Mucosa of descending colon (tissue), 3 donors: ENCODE results near the gene CPEB1. TPM values are rescaled to one million over a fixed set of nuclear protein-coding genes. Genes with fewer than 3 reads are reported as not detected.
"Not testable (repeated sequence)": the region's sequence is repeated elsewhere in the genome, so short reads cannot be mapped to it uniquely, and the experiment has no call there.

ENCODE experiments used
- ATAC-seq: fragments of 200-7000 bp; cut with Tn5 transposase; one replicate; pipeline ENCODE4 v1.9.1; 2020; ENCODE audit warnings: mild to moderate bottlenecking, moderate library complexity
- DNase-seq, 3 donors: peaks; one replicate each; pipeline ENCODE4 v3.0.0-alpha.2; 2020
- H3K36me3 ChIP-seq: fragments of 200-600 bp; one replicate; pipeline ENCODE4 v1.8.0; 2021; ENCODE audit warnings: low read depth, mild to moderate bottlenecking
- H3K4me1 ChIP-seq: fragments of 200-600 bp; one replicate; pipeline ENCODE4 v1.8.0; 2021; ENCODE audit warnings: low read depth, mild to moderate bottlenecking
- H3K4me3 ChIP-seq: fragments of 200-600 bp; one replicate; pipeline ENCODE4 v1.8.0; 2021; ENCODE audit warnings: mild to moderate bottlenecking
- H3K9me3 ChIP-seq: fragments of 200-600 bp; one replicate; pipeline ENCODE4 v1.8.0; 2021; ENCODE audit warnings: mild to moderate bottlenecking
- CTCF ChIP-seq: fragments of 200-600 bp; IDR thresholded peaks from one replicate; pipeline ENCODE4 v1.8.0; 2022; ENCODE audit warnings: antibody characterized with exemption, mild to moderate bottlenecking
- intact Hi-C, 2 donors: fragments of 100-400 bp; cut with DNase I in 1 of 2; cut with micrococcal nuclease in 1 of 2; formaldehyde crosslinking; loops; one replicate each; pipeline versions ENCODE4 v1.11.0 to v1.11.1; 2022; cut with DNase I, micrococcal nuclease
- total RNA-seq, 3 donors: library from RNA; stranded (reverse); fragmentation: NEBNext Ultra II Directional in 2 of 3; extraction: Animal tissue kit (Norgen Biotek cat#: 25700) in 2 of 3; gene quantifications; one replicate each; pipeline versions ENCODE4 v1.2.1 to v1.2.4, GENCODE V29; 2021 to 2023
- donor health status: DM: no; HTN: no; CAD: no; lungs with moderate emphysema.
- donor health status: DM: no; HTN: no; CAD: no.
- donor health status: DM: no; HTN: yes; CAD: no.

The CPEB1 gene
- total RNA-seq, 3 donors from 2014 or later = 0.61 to 11.8 (median 1.4) TPM

DNA sequence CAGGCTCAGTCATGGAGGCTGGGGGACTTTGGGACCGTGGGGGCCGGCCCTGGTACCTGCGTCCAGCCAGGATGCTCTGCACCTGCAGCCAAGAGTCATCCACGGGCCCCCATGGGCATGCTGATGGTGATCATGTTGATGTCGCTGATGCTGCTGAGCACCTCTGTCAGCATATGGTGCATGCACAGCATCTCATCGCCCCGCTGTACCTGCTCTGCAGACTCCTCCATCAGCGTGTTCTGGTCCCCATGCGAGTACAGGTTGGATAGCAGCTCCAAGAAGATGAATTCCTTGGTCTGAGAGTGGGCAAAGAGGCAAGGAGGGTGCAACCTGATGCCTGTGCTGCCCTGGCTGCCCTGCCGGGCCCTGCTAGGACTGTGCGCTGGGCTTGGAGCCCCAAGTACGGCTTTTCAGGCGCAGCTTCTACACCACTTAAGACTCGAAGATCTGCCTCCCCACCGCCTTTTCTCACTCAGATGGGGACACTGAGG lies 114.1 kb downstream of the CPEB1 start:
- intact Hi-C loops = no loop called here

DNA sequence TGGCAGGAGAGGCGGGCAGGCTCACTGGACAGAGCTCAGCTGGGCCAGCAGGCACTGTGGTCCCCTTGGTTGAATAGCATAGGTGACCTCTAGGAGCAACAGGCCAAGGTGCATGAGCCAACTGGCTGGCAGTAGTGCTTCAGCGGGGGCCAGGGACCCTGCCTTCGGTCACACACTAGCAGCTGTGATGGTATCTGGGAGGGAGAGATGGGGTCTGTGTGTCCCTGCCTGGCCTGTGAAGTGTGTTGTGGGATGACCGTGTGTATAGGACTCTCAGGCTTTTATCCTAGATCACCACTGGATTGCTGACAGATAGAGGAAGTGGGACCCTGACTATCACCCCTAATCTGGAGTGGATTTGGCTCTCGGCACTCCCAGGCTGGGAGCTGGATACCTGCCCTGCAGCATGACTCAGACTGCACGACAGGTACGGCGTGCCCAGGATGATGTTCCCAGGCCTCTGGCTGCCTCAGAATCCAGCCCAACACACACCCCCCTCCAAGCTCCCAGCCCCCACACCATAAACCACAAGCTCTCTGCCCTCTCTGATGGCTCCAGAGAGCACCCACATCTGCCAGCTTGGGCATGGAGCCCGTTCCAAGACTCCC lies 114.7 kb downstream of the CPEB1 start:
- intact Hi-C loops = no loop called here
- no peak for DNase-seq
- H3K4me1 ChIP-seq = no peaks in the 10 kb centered on the region
- H3K36me3 ChIP-seq = peaks cover 7% of the 10 kb centered on the region
- no peaks in the 10 kb centered on the region for H3K9me3 ChIP-seq
- no peak overlapping the region for H3K4me3 ChIP-seq
- TF ChIP-seq CTCF = no peak
- no peak for ATAC-seq

More for the DNA sequence above, 114.1 kb downstream of the CPEB1 start:
- no peaks in the 10 kb centered on the region for H3K9me3 ChIP-seq
- H3K36me3 ChIP-seq = peaks cover 9% of the 10 kb centered on the region
- DNase-seq (no peak), ATAC-seq (no peak)
- no peak overlapping the region for H3K4me3 ChIP-seq
- peaks cover under 1% of the 10 kb centered on the region for H3K4me1 ChIP-seq
- TF ChIP-seq CTCF = no peak

DNA sequence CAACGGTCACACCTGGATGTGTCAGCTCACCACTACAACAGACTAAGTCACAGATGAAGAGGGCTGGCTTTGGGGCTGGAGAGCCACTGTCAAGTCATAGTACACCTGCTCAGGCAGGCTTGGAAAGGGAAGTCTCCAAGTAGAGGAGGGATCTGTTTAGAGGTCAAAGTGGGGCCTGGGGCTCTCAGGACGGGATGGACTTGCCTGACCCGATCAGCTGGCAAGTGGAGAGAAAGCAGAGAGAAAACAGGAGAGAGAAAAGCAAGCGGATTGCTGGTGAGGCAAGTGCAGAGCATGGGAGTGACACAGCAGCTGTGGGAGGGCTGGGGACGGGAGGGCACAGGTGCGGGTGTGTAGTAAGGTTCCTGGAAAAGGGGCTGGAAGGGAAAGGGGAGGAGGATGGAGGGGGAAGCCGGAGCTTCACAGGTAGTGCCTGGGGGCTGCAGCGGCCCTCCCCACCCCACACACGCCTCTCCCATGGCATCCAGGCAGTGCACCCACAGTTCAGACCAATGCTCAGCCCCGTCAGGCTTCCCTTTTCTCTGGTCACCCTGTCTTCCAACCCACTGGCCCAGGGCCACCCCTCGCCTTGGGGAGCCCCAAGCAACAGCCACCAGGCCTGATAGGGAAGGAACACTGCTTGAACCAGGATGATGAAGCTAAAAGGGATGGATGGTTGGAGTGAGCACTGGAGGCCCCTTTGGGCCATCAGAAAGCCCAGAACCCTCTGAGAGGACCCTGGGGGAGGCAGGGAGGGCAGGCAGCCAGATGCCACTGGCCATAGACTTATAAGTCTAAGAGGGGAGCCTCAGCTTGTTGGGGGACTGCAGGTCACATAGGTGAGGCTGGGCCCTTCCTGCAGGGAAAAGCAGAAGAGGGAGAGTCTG lies 115.4 kb downstream of the CPEB1 start:
- ATAC-seq (no peak), DNase-seq (no peak)
- Histone ChIP-seq H3K4me3 (no peak overlapping the region), H3K4me1 (no peaks in the 10 kb centered on the region), H3K9me3 (no peaks in the 10 kb centered on the region), H3K36me3 (no peaks in the 10 kb centered on the region)
- no peak for TF ChIP-seq CTCF
- intact Hi-C loops = no loop called here

GRCh38 chr15:82530606-82531379 lies 116.4 kb downstream of the CPEB1 start:
- peak; percentile 69 to 91 (median 82) for DNase-seq
- Histone ChIP-seq H3K36me3 (no peaks in the 10 kb centered on the region), H3K4me3 (no peak overlapping the region), H3K9me3 (no peaks in the 10 kb centered on the region), H3K4me1 (no peaks in the 10 kb centered on the region)
- intact Hi-C loops = no loop called here
- ATAC-seq = peak; percentile 97
- peak; percentile 52 for TF ChIP-seq CTCF

- Histone ChIP-seq H3K9me3 (no peaks in the 10 kb centered on the region), H3K4me1 (no peaks in the 10 kb centered on the region), H3K36me3 (no peaks in the 10 kb centered on the region), H3K4me3 (no peak overlapping the region)
- ATAC-seq (no peak), DNase-seq (no peak)
- intact Hi-C loops = no loop called here
- no peak for TF ChIP-seq CTCF
These were observed 117.2 kb downstream of the CPEB1 start for GRCh38 chr15:82530006-82530405.

DNA sequence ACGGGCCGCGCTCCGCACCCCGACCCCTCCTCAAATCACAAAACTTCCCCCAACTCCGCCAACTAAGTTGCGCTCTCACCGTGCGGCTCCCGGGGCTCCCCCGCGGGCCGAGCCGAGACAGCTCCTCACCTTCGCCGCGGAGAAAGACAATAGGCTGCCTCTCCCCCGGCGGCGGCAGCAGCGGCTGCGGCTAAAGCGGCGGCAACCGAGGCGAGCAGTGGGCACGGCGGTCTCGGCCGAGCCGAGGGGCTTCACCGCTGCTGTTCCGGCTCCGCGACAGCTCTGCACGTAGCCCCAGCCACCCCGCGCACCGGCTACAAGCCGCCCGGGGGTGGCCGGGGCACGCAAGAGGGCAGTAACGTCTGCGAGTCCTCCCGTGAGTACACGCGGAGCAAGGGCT lies 133.6 kb downstream of the CPEB1 start:
- ATAC-seq, H3K9me3 ChIP-seq, H3K36me3 ChIP-seq, H3K4me3 ChIP-seq, DNase-seq, intact Hi-C loops, H3K4me1 ChIP-seq: not testable (repeated sequence)

DNA sequence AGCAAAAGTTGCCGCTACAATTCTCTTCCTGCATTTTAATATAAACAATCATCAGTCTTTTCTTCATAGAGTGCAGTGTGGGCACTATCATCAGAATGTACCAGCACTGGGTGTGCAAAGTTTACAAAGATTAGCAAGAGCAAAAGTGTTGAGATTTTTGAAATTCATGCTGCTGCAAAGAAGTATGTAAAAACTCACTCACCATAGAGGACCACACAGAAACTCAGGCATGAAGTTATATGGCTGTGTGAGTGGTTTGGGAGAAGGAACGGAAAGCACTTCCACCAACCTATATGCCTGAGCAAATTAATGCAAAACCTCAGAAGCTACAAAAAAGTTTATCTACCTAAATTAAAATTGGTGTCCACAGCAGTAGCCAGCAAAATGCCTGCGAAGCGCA lies 139.5 kb downstream of the CPEB1 start:
- DNase-seq, H3K36me3 ChIP-seq, H3K9me3 ChIP-seq, H3K4me1 ChIP-seq, H3K4me3 ChIP-seq, ATAC-seq, intact Hi-C loops: not testable (repeated sequence)

- not testable (repeated sequence) for H3K4me3 ChIP-seq
These were observed 140.1 kb downstream of the CPEB1 start for GRCh38 chr15:82507087-82507486.

More at GRCh38 chr15:82507087-82507486, 140.1 kb downstream of the CPEB1 start:
- H3K36me3 ChIP-seq, DNase-seq, ATAC-seq, intact Hi-C loops, H3K4me1 ChIP-seq, H3K9me3 ChIP-seq: not testable (repeated sequence)
